ENCODE measurements around the gene FNIP1.
"Not testable (repeated sequence)": the region's sequence is repeated elsewhere in the genome, so short reads cannot be mapped to it uniquely, and the experiment has no call there.

FNIP1 gene

DNA sequence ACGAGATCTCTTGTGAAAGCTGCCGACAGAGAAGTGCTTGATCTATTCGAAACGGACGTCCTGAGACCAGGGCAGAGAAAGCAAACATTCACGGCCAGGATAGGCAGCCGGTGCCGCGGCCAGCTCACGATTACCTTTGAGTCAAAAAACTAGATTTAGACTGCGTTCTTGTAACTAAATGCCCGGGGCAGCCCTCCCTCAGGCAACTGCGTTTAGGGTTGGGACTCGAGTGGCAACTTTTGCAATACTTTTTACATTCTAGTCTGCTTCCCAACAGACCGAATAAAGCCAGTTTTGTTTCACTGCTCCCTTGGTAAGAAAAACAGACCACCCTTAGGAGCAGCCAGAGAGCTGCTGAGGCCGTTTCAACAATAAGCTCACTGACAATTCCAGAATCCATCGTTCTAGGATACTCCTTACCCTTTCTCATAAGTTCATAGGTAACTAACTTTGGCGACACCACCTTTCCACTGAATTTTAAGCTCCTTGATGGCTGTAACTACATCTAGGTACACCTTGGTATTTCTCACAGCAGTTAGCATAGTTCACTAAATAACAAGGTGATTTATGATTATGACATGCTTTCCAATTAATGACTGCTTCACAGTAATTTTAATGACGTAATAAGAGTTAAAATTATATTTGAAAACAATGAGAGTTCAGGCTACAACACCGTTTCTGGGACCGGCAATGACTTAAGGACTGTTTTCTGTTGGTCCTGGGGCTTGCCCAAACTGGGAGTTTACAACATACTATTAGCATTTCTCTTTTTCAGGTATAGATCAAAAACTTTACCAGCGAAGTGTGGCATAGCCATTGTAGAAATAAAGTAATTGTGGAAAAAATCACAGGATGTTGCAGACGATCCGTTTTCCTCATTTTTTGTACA, 160.9 kb downstream of the FNIP1 start:
- DNase-seq: no peak

DNA sequence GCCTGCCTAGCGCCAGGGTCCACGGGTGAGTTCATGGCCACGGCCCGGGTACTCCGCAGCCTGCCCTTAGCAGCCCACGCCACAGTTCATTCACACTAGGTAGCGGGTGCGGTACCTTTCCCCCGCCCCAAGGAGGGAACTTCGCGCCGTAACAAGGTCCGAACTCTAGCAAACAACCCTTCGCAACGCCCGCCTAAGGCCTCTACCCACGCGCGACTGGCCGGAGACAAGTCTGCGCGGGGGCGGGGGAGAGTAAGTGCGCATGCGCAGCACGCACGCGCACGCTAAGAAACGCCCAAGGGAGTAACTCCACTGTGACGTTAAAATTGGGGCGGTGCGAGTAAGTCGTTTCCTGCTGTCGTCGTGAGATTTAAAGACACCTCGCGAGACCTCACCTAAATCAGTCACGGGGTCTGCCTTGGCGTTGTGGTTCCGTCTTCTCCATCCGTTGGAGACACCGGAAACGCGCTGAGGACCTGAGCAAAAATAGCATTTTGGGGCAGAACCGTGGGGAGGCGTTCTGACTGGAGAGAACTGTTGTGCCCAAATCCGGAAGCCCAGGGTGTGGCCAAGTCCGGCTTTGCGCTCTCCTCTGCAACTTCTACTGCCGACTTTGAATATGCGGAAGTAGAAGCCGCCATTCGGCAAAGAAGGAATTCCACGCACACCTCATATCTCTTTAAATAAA, 161.7 kb downstream of the FNIP1 start, which contains the start of gene RAPGEF6:
TSS of gene RAPGEF6 (minus strand) at position 234 of the 688 bp plus-strand sequence. CDS start at position 35, 199 bp downstream.
- peak; percentile 100 for DNase-seq

DNA sequence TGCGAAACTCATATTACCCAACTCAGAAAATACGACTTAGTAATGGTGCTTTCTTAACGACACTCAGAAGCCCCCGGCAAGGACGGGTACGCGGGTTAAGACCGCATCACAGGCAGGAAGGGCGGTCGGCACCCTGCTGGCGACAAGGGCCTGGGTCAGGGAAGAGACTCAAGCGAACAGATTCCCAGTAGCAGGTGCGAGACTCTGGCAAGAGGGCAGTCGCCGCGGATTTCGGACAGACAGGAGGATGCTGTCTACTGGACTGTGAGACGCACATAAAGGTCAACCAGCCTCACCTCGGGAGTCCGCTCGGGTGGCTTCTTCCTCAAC, 162.2 kb downstream of the FNIP1 start:
- DNase-seq: peak; percentile 60

DNA sequence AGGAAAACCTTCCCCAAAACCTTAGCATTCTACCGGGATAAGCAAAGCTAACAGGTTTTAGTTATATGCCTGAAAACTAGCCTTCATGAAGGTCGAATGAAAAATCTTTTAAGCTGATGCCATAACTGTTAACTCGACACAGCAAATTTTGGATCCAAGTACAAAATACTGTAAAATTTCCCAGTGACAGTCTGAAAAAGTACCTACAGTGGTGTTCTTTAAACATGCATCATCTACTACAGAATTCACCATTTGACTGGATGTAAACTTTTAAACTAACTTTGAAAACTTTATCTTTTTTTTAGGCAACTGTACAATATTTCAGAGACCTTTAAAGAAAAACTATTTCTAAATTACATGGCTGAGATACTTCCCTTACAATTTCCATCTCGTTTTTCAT, 162.6 kb downstream of the FNIP1 start:
- no peak for DNase-seq

DNA sequence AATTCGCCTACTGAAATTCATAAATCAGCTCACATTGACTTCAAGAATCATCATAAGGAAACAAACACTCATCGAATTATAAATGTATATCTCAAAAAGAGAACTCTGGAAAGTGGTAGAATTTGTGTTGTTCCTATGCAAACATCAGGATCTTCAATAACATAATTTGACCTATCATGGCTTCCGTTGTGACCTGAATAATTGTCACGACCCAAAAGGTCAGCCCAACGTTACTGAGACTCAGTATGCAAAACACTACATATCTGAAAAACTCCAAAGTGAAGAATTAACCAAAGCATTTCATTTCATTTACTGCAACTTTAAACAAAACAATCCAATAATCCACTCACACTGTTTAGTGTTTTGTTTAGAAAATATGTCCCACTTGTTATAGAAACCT, 163.0 kb downstream of the FNIP1 start:
- no peak for DNase-seq

DNA sequence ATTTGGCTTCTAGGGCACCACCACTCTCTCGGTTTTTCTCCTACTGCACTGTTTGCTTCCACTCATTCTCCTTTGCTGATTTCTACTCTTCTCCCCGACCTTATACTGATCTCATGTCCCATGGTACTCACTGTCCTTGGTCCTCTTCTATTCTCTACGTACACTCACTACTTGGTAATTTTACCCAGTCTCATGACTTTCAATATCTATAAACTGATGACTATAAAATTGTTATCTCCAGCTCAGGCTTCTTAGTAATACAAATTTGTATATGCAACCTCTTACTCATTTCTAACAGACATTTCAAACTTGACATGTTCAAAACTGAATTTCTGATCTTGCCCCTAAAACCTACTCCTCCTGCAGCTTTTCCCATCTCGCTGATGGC, 165.9 kb downstream of the FNIP1 start:
- no peak for DNase-seq

DNA sequence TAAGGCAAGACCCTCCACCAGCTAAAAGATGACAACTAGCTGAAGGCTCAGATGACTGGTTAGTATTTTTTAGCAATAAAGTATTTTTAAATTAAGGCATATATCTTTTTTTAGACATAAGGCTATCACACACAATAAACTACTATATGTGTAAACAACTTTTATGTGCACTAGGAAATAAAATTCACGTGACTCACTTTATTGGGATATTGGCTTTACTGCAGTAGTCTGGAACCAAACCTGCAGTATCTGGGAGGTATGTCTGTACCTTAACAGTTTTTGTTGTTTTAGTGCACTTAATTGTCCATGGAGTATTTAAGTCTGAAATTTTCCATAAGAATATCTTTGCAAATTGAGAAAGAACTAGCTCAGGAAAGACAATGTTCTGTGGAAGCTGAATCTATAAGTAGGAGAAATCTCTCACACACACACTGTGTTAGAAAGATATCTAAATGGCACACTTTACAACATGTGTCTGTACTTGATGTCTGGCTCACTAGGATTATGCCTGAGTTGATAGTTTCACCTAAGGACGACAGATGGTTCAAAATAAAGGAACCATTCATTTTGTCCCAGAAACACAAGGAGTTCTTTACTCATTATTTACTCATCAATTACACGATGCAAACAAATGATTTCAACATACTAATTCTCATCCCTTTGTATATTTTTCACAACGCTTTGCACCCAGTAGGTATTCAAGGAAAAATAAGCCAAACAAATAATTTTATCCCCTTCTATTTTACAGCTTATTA, 166.4 kb downstream of the FNIP1 start:
- no peak for DNase-seq

DNA sequence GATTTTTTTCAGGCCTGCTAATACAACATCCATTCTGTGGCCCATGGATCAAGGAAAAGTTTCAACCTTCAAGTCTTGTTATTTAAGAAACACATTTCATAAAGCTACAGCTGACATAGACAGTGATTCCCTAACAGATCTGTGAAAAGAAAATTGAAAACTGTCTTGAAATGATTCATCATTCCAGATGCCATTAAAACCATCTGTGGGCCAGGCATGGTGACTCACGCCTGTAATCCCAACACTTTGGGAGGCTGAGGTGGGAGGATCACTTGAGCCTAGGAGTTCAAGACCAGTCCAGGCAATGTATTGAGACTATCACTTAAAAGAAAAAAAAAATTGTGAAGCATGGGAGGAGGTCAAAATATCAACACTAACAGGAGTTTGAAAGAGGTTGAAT, 167.8 kb downstream of the FNIP1 start:
- peak; percentile 78 for DNase-seq

DNA sequence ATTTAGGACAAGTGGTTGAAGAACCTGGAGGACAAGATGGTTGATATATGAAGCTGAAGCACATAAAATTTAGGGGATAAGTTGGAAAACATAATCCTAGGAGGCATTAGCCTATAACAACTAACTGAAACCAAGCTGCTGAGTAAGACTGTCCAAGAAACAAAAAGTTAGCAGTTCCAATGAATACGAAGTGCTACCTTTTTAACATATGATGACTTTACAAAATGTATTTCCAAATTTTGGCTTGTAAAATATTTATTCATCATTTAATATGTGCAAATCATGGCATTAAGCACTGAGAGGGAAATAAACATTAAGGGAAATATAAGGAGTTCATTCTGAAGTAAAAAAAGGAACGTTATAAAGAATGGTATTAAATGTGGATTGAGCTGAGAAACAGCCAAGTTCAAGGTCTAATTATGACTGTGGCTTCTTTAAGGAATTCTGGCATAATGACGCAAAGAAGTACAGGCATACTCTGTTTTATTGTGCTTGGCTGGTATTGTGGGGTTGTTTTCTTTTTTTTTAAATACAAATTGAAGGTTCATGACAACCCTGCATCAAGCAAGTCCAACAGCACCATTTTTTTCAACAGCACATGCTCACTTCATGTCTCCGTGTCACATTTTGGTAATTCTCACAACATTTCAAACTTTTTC, 169.5 kb downstream of the FNIP1 start:
- no peak for DNase-seq

DNA sequence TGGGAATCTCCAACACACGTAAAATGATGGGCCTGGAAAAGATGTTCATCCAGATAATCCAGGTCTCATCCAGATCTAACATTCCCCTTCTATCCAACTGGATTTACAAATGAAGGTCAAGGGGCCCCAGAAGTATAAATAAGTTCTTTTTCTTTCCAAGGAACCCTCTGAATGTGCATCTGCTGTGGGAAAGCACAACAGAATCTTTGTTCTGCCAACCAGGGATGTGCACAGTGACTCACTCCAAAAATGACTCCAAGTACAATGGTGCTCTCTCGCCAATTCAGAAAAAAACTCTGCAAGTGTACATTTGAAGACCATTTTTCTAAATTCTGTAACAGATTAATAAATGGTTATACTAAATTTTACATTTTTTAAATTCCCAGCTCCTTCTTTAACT, 174.2 kb downstream of the FNIP1 start:
- DNase-seq: peak; percentile 24

DNA sequence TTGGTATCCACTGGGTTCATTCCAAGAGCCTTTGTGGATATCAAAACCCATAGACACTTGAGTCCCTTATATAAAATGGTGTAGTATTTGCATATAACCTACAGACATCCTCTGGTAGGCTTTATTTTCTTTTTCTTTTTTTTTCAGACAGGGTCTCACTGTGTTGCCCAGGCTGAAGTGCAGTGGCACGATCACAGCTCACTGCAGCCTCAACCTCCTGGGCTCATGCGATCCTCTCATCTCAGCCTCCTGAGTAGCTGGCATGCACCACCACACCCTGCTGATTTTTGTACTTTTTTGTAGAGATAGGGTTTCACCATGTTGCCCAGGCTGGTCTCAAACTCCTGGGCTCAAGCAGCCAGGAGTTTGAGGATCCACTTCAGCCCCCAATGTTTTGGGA, 175.7 kb downstream of the FNIP1 start:
- DNase-seq: not testable (repeated sequence)

DNA sequence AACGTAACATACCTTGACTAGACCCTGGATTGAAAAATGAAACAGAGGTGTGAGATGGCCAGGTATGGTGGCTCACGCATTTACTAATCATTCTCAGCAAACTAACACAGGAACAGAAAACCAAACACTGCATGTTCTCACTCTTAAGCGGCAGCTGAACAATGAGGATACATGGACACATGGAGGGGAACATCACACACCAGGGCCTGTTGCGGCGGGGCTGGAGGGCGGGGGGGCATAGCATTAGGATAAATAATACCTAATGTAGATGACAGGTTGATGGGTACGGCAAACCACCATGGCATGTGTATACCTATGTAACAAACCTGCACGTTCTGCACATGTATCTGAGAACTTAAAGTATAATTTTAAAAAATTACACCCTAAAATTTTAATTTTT, 177.7 kb downstream of the FNIP1 start:
- DNase-seq: no peak

DNA sequence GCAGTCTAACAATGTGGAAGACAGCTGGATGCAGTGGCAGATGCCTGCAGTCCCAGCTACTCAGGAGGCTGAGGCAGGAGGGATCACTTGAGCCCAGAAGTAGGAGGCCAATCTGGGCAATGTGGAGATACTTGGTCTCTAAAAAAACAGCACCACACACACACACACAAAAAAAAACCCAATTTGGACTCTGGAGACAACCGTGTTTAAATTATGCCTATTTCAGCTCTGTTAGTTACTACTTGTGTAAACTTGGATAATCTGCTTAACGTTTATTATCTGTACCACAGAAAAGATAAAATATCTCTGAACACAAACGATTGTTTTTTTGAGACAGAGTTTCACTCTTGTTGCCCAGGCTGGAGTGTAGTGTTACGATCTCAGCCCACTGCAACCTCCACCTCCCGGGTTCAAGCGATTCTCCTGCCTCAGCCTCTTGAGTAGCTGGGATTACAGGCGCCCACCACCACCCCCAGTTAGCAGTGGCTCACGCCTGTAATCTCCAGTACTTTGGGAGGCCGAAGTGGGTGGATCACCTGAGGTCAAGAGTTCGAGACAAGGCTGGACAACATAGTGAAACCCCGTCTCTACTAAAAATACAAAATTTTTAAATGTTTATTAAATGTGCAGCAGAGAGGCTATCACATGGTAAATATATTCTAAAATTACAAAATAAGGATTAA, 179.5 kb downstream of the FNIP1 start:
- DNase-seq: no peak

DNA sequence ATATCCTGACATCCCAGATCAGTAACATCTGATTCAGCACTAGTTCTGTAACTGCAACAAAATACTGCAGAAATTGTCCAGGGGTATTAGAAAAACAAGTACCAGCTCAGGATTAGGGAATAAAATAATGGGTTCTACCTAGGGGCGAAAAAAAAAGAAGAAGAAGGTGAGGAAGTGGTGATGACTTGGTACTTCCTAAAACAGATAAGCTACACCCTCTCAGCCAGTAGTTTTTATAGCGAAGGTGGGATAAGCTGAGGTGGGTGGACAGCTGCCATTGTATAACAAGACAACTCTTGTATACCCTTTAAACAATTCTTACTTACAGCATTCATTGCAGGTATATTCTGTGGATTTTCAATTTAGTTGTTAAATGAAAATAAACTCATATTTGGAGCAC, 180.9 kb downstream of the FNIP1 start:
- DNase-seq: no peak

DNA sequence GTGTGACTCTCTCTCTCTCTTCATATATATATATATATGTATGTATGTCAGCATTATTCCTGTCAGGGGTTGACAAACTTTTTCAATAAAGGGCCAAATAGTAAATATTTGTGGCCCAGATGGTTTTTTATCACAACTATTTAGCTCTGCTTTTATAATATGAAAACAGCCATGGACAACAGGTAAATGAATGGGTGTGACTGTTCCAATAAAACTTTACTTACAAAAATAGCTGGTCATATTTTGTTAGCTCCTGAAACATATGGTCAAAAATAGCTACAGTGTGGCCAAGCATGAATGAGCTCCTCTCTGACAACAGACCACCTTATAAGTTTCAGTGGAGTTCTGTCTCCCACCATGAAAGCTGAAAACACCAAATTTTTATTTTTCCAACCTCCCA, 183.4 kb downstream of the FNIP1 start:
- no peak for DNase-seq

DNA sequence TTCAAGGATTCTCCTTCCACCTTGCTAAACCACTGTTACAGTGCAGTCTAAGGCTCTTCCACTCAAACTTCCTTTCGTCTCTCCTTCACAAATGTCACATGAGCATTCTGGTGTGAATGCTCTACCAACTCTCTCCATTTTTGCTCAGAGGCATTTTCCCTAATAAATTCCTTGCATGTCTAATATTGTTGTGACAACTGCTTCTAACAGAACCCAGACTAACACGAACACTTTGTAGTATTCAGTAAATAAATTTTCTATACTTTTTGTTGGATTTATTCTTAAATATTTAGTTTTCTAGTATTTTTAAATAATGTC, 185.8 kb downstream of the FNIP1 start:
- DNase-seq: no peak

DNA sequence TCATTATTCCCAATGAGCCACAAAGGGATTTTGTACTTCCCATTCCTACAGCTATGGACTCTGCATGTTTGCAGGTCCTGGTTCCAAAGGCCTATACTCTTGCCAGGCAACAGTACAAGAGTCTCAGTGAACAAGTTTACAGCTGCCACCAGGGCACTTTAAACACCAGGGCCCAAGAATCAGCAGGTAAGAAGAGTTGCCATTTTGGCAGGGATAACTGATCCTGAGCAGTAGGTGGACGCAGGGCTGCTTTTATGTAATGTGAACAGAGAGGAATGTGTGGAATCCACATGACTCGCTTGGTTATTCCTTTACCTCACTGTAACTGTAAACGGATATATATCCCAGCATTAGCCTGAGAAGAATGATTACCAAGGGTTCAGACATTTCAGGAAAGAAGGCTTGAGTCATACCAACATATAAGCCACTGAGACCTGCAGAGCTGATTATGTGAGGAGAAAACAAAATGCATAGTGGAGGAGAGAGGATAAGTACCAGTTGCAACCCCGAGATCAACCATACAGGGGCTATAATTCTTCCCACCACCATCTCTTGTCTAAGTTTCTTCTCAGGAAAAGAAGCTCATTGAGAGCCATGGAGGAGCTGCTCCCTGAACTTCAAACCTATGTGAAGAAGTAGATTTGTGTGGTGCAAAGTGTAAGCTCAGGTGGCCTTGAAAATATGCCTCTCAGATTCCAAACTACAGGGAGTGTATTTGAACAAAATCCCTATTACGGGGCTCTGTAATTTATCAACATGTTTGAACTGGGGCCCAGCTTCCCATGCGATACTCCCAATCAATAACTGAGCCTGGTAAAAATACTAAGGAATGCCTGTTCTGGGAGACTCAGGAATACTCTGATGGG, 186.4 kb downstream of the FNIP1 start:
- DNase-seq: peak; percentile 93

DNA sequence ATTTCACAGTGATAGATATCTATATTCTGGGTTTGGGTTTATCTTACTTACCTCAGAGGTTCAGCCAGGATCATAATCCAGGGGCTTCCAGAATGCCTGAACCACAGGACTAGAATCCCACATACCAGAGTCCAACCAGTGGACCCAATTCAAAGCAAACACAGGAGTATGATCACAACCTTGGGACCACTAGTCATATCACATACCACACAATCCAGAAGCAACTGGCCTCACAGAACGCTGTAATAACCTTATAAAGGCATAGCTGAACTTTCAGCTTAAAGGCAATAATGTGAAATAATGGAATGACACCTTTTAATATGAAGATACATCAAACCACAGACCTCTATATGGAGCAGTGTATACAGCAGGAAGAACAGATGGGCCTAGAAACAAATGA, 187.0 kb downstream of the FNIP1 start:
- peak; percentile 82 for DNase-seq

DNA sequence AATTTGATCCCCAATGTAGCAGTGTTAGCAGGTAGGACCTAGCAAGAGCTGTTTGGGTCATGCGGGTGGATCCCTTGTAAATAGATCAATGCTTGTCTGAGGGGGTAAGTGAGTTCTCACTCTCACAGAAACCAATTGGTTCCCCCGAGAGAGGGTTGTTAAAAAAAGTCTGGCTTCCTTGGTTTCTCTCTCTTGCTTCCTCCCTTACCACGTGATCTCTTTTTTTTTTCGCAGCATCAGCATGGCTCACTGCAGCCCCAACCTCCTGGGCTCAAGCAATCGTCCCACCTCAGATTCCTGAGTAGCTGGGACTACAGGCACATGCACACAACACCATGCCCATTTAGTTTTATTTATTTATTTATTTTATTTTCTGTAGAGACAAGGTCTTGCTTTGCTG, 188.2 kb downstream of the FNIP1 start:
- DNase-seq: no peak

DNA sequence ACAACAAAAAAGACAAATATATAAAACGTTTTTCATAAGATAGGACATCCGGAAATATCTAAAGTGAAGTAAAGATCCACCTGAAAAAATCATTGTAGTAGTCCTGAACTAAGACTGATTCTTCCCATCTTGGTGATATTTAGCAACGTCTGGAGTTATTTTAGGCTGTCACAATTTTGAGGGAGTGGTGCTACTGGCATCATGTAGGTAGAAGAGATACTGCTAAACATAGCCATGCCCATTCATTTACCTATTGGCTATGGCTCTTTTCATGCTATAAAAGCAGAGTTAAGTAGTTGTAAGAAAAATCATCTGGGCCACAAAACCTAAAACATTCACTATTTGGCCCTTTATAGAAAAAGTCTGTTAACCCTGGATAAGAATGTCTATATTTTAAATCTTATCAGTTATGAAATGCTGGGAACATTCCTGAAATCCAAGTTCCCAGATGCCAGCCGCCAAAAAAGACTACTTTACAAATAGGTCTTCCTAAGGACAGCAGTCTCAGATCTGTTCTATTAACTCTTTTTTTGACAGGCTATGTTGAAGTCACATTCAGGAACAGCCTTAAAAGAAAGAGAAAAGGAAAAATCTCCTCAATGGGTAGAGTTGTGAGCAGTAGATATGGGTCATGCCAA, 188.8 kb downstream of the FNIP1 start:
- peak; percentile 67 for DNase-seq

DNA sequence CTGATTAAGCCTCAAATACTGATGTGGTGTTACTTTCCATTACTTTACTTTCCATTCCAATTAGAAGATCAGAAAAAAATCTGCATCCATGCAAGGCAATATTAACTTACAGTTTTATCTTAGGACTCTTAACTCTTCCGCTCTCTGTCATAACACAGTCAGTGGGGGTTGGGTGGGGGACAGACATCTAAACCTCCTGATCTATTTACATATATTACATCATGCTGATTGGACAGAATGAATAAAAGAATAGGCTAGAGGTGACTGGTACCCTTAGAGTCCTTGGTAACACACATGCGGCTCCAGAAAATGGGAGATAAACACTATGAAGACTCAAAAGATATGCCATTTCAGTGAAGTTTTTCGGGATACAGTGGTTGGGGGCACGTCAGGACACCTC, 189.4 kb downstream of the FNIP1 start:
- no peak for DNase-seq
